GM06990 (cell line): Measurements from ENCODE around the gene FOXJ3.

Source experiments
- DNase-seq: peaks from one replicate; pipeline ENCODE4 v3.0.0-alpha.2; 2011; ENCODE audit not compliant: insufficient read length; ENCODE audit errors: extremely low read depth
- H3K27me3 ChIP-seq: replicated peaks from 2 replicates; pipeline ENCODE4 v1.6.0; 2011; ENCODE audit warnings: low read length; ENCODE audit not compliant: control insufficient read depth, insufficient read depth
- H3K36me3 ChIP-seq: 2 replicates; pipeline ENCODE4 v1.5.1; 2011; ENCODE audit warnings: low read length; ENCODE audit not compliant: control insufficient read depth, insufficient read depth
- H3K4me3 ChIP-seq: replicated peaks from 2 replicates; pipeline ENCODE4 v1.5.1; 2011; ENCODE audit warnings: low read depth, mild to moderate bottlenecking, control low read depth, low read length
- CTCF ChIP-seq: IDR thresholded peaks from 2 replicates; pipeline ENCODE4 v1.5.1; 2011; ENCODE audit warnings: low read length, control low read depth, mild to moderate bottlenecking, inconsistent platforms; ENCODE audit not compliant: insufficient read depth, poor library complexity, severe bottlenecking

FOXJ3 gene

DNA sequence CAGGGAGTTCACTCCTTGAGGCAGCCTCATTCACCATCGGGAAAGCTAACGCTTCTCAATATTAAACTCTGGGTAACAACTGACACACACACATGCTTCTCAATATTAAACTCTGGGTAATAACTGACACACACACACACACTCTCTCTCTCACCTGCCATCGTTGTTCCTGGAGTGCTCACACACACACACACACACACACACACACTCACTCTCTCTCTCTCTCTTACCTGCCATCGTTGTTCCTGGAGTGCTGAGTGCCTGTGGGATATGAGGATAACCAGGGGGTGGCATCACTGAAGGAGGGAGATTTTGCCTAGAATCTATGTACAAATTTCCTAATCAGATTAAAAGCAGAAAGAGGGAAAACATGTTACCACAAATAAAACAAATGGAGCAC is 153.3 kb downstream of the FOXJ3 start:
- H3K36me3 ChIP-seq = peaks cover 5% of the 10 kb centered on the region
- DNase-seq = no peak
- no peak overlapping the region for H3K4me3 ChIP-seq
- no peak for TF ChIP-seq CTCF
- H3K27me3 ChIP-seq = no peaks in the 10 kb centered on the region

DNA sequence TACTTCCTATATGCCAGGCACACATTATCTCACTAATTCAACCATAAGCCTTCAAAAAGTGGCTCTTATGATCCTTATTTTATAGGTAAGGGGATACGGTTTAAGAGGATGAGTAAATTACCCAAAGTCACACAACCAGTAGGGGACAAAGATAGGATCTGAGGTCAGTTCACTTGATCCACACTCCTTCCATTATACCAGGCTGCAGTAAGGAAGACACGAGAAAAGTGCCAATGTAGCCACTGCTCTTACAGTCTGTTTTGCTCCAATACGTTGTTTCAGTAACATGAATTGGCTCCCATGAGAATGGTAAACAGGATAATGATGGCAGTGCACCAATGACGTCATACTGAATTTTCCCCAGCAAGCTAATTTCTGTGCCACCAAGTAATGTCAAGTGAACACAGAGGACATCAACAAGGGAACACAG is 155.1 kb downstream of the FOXJ3 start:
- DNase-seq = no peak
- H3K4me3 ChIP-seq = no peak overlapping the region
- no peak for TF ChIP-seq CTCF
- no peaks in the 10 kb centered on the region for H3K27me3 ChIP-seq
- H3K36me3 ChIP-seq = peaks cover 2% of the 10 kb centered on the region

GRCh38 chr1:42179275-42179674 is 155.8 kb downstream of the FOXJ3 start:
- Histone ChIP-seq H3K4me3 (no peak overlapping the region), H3K36me3 (peaks cover 2% of the 10 kb centered on the region), H3K27me3 (no peaks in the 10 kb centered on the region)
- no peak for TF ChIP-seq CTCF
- DNase-seq = no peak

GRCh38 chr1:42178249-42178648 is 156.8 kb downstream of the FOXJ3 start:
- Histone ChIP-seq H3K27me3 (no peaks in the 10 kb centered on the region), H3K36me3 (peaks cover 2% of the 10 kb centered on the region), H3K4me3 (no peak overlapping the region)
- DNase-seq = no peak
- no peak for TF ChIP-seq CTCF

DNA sequence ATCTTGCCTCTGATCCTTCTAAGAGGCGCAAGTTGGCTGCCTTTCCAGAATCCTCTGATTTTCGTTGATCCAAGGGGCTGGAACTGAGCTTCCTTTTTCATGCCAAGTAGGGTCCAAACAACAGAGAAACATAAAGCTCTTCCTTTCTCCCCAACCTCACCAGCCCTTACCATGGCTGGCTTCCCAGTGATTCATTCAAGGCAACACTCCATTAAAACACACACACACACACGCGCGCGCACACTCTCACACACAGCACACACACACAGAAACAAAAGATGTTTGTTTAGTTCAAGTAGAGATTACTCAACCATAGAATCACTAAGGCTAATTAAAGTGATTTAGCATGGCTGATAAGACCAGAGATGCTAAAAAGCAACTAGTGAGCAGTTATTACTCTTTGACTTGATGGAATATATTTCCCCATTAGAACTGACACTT is 157.5 kb downstream of the FOXJ3 start:
- peaks cover 2% of the 10 kb centered on the region for H3K36me3 ChIP-seq
- DNase-seq = no peak
- no peak for TF ChIP-seq CTCF

GRCh38 chr1:42176902-42177519 is 158.0 kb downstream of the FOXJ3 start:
- H3K36me3 ChIP-seq = peaks cover 2% of the 10 kb centered on the region

More for the DNA sequence above, 157.5 kb downstream of the FOXJ3 start:
- H3K27me3 ChIP-seq = no peaks in the 10 kb centered on the region
- no peak overlapping the region for H3K4me3 ChIP-seq

More at GRCh38 chr1:42176902-42177519, 158.0 kb downstream of the FOXJ3 start:
- peak; percentile 88 for TF ChIP-seq CTCF
- no peak overlapping the region for H3K4me3 ChIP-seq
- DNase-seq = no peak
- H3K27me3 ChIP-seq = no peaks in the 10 kb centered on the region
